GM12875 (cell line): ENCODE measurements around the gene JPT2.

Source experiments
- H3K4me3 ChIP-seq: one replicate; pipeline ENCODE4 v1.5.1; 2011; ENCODE audit warnings: low read depth, low read length, control low read depth
- CTCF ChIP-seq: IDR thresholded peaks from 2 replicates; pipeline ENCODE4 v1.5.1; 2011; ENCODE audit warnings: low read depth, mild to moderate bottlenecking, control low read depth, inconsistent platforms, low read length, moderate library complexity, borderline replicate concordance; ENCODE audit not compliant: insufficient read depth

The JPT2 gene

DNA sequence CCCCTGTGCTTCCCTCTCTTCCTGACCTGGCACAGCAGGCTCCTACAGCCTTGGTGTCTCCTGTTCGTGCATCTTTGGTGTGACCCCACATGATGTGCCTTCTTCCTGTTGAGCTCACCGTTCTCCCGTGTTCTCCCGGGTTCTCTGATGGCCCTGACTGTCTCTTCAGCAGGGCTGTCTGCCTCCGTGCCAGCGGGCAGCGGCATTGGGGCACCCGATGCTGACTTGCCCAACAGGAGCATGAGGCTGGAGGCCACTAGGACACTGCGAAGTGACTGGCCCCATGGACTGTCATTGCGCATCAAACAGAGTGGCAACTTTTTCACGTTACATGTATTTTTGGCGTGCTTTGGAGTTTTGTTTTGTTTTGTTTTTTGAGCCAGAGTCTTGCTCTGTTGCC lies 43.5 kb upstream of the JPT2 start:
- H3K4me3 ChIP-seq = no peak overlapping the region
- TF ChIP-seq CTCF = no peak

DNA sequence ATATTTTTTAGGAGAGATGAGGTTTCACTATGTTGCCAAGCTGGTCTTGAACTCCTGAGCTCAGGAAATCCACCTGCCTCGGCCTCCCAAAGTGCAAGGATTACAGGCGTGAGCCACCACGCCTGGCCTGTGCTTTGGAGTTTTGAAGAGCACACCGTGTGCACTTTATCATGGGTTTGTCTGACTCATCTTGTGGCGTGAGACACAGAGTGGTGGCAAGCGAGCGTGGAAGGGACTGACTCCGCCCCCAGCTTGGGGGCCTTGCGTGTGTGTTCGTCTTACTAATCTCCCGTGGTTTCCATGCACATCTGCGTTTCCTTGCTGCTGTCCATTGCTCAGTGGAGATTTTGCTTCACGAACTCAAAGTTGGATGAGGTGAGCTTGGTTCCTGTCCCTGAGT lies 43.0 kb upstream of the JPT2 start:
- no peak for TF ChIP-seq CTCF

GRCh38 chr16:1637526-1637925 lies 40.6 kb upstream of the JPT2 start:
- TF ChIP-seq CTCF = no peak
- no peak overlapping the region for H3K4me3 ChIP-seq

More for the DNA sequence above, 43.0 kb upstream of the JPT2 start:
- no peak overlapping the region for H3K4me3 ChIP-seq

DNA sequence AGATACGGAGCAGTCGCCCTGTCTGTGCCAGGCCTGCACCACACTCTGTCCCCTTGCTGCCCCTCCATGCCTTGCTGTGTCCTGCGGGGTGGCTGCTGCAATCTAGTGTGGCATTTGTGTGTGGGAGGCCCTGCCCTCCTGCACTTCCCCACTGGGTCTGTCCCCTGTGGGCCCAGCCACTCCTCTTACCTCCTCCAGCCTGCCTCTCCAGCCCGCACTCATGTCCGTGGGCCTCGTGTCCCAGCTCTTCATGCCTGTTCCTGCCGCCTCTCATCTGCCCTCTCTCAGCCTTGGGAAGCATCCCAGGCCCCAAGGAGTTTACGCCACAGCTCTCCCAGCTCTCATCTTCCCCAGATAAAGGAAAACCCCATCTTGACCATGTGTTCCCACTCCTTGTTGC lies 39.3 kb upstream of the JPT2 start:
- H3K4me3 ChIP-seq = no peak overlapping the region
- TF ChIP-seq CTCF = no peak

- no peak for TF ChIP-seq CTCF
These were observed 38.8 kb upstream of the JPT2 start for GRCh38 chr16:1639282-1639681.

GRCh38 chr16:1639860-1640259 lies 38.2 kb upstream of the JPT2 start:
- no peak overlapping the region for H3K4me3 ChIP-seq
- TF ChIP-seq CTCF = no peak

More at GRCh38 chr16:1639282-1639681, 38.8 kb upstream of the JPT2 start:
- no peak overlapping the region for H3K4me3 ChIP-seq

- TF ChIP-seq CTCF = no peak
- H3K4me3 ChIP-seq = no peak overlapping the region
These were observed 37.7 kb upstream of the JPT2 start for GRCh38 chr16:1640261-1640941.
